OCI-LY3 (cell line): ENCODE data around the gene KCTD5.

Experiments
- H2AFZ ChIP-seq: fragments of 200-600, 300-600 bp; shearing (Covaris generic); 2 replicates; pipeline ENCODE4 v1.6.0; 2014; ENCODE audit warnings: antibody characterized with exemption, low read depth, low read length
- H3K27ac ChIP-seq: fragments of 200-600, 300-600 bp; sonication (generic); 2 replicates; pipeline ENCODE4 v1.5.1; 2014; ENCODE audit warnings: mild to moderate bottlenecking, low read length, moderate library complexity, mixed read lengths
- H3K27me3 ChIP-seq: fragments of 200-600, 300-600 bp; sonication (generic); 2 replicates; pipeline ENCODE4 v1.6.1; 2014; ENCODE audit warnings: low read depth, low read length, mixed read lengths
- H3K36me3 ChIP-seq: fragments of 200-600, 300-600 bp; sonication (generic); replicated peaks from 2 replicates; pipeline ENCODE3; 2014; ENCODE audit warnings: low read depth, low read length, mixed read lengths
- H3K4me1 ChIP-seq: fragments of 300-600, 200-600 bp; sonication (generic); 2 replicates; pipeline ENCODE4 v1.6.1; 2014; ENCODE audit warnings: low read length, mixed read lengths
- H3K4me2 ChIP-seq: fragments of 200-600, 300-600 bp; sonication (generic); 2 replicates; pipeline ENCODE4 v1.6.1; 2014; ENCODE audit warnings: low read length, mixed read lengths
- H3K4me3 ChIP-seq: fragments of 300-600, 200-600 bp; sonication (generic); 2 replicates; pipeline ENCODE4 v1.5.1; 2014; ENCODE audit warnings: antibody characterized with exemption, mild to moderate bottlenecking, low read length, moderate library complexity
- H3K79me2 ChIP-seq: fragments of 300-600, 200-600 bp; shearing (Covaris generic); 2 replicates; pipeline ENCODE4 v1.6.1; 2014; ENCODE audit warnings: mild to moderate bottlenecking, low read length, mixed read lengths
- H3K9ac ChIP-seq: fragments of 300-600, 200-600 bp; shearing (Covaris generic); 2 replicates; pipeline ENCODE4 v1.6.0; 2014; ENCODE audit warnings: mild to moderate bottlenecking, low read length, moderate library complexity
- H3K9me3 ChIP-seq: fragments of 200-600, 300-600 bp; shearing (Covaris generic); 2 replicates; pipeline ENCODE4 v1.6.1; 2014; ENCODE audit warnings: low read length, mixed read lengths; ENCODE audit not compliant: insufficient read depth
- H4K20me1 ChIP-seq: fragments of 200-600, 300-600 bp; sonication (generic); 2 replicates; pipeline ENCODE4 v1.6.1; 2016; ENCODE audit warnings: low read length, mixed read lengths; ENCODE audit not compliant: insufficient read depth
- CTCF ChIP-seq: fragments of 200-600, 300-600 bp; sonication (generic); IDR thresholded peaks from 2 replicates; pipeline ENCODE4 v1.5.1; 2014; ENCODE audit warnings: antibody characterized with exemption, low read length, low read depth
- EZH2phosphoT487 ChIP-seq: fragments of 200-600 bp; shearing (Covaris generic); IDR thresholded peaks from 2 replicates; pipeline ENCODE4 v1.6.1; 2018; ENCODE audit warnings: antibody characterized with exemption, mixed run types, low read depth

The KCTD5 gene

GRCh38 chr16:2726923-2727322 lies 44.6 kb downstream of the KCTD5 start:
- Histone ChIP-seq H3K9ac (no peak overlapping the region), H3K27me3 (peaks cover 21% of the 10 kb centered on the region), H2AFZ (no peak overlapping the region), H3K4me1 (no peaks in the 10 kb centered on the region), H4K20me1 (no peaks in the 10 kb centered on the region), H3K79me2 (no peaks in the 10 kb centered on the region), H3K4me3 (no peak overlapping the region), H3K9me3 (no peaks in the 10 kb centered on the region), H3K27ac (no peak overlapping the region), H3K4me2 (no peak overlapping the region), H3K36me3 (no peaks in the 10 kb centered on the region)
- no peak for TF ChIP-seq CTCF
- no peak for TF ChIP-seq EZH2phosphoT487

GRCh38 chr16:2728034-2728433 lies 45.7 kb downstream of the KCTD5 start:
- Histone ChIP-seq H2AFZ (no peak overlapping the region), H4K20me1 (no peaks in the 10 kb centered on the region), H3K27me3 (peaks cover 22% of the 10 kb centered on the region), H3K27ac (no peak overlapping the region), H3K4me2 (no peak overlapping the region), H3K4me3 (no peak overlapping the region), H3K79me2 (no peaks in the 10 kb centered on the region), H3K9ac (no peak overlapping the region), H3K9me3 (no peaks in the 10 kb centered on the region), H3K4me1 (no peaks in the 10 kb centered on the region), H3K36me3 (no peaks in the 10 kb centered on the region)
- TF ChIP-seq CTCF, result no peak
- no peak for TF ChIP-seq EZH2phosphoT487

GRCh38 chr16:2734844-2735515 lies 52.7 kb downstream of the KCTD5 start:
- Histone ChIP-seq H2AFZ (no peak overlapping the region), H3K27me3 (peaks cover 6% of the 10 kb centered on the region; the same call in 1 of the 2 replicates), H3K27ac (no peak overlapping the region), H3K36me3 (no peaks in the 10 kb centered on the region), H3K79me2 (no peaks in the 10 kb centered on the region), H3K4me2 (no peak overlapping the region), H3K9ac (no peak overlapping the region), H3K9me3 (no peaks in the 10 kb centered on the region), H3K4me1 (no peaks in the 10 kb centered on the region), H3K4me3 (no peak overlapping the region), H4K20me1 (no peaks in the 10 kb centered on the region)
- no peak for TF ChIP-seq CTCF
- no peak for TF ChIP-seq EZH2phosphoT487

GRCh38 chr16:2736476-2737237 lies 54.3 kb downstream of the KCTD5 start:
- Histone ChIP-seq H2AFZ (no peak overlapping the region), H3K27ac (no peak overlapping the region), H3K4me2 (no peak overlapping the region), H3K36me3 (no peaks in the 10 kb centered on the region), H3K4me3 (no peak overlapping the region), H3K4me1 (no peaks in the 10 kb centered on the region), H3K9ac (no peak overlapping the region), H4K20me1 (no peaks in the 10 kb centered on the region), H3K27me3 (peaks cover 3% of the 10 kb centered on the region; the same call in 1 of the 2 replicates), H3K9me3 (no peaks in the 10 kb centered on the region), H3K79me2 (no peaks in the 10 kb centered on the region)
- TF ChIP-seq EZH2phosphoT487, result no peak
- no peak for TF ChIP-seq CTCF
